Adipocyte (in vitro differentiated cells): ENCODE results near the gene SEPHS1.

Experiments
- DNase-seq: peaks from one replicate; pipeline ENCODE4 v3.0.0-alpha.2; 2015; ENCODE audit warnings: low read depth
- H3K27me3 ChIP-seq: replicated peaks from 2 replicates; pipeline ENCODE4 v1.7.0; 2013; ENCODE audit warnings: mild to moderate bottlenecking, low read length, moderate library complexity; ENCODE audit not compliant: control insufficient read depth, insufficient read depth
- H3K36me3 ChIP-seq: 2 replicates; pipeline ENCODE4 v1.7.0; 2013; ENCODE audit warnings: low read length, mild to moderate bottlenecking, moderate library complexity; ENCODE audit not compliant: control insufficient read depth, insufficient read depth, severe bottlenecking
- H3K4me1 ChIP-seq: 2 replicates; pipeline ENCODE4 v1.7.0; 2013; ENCODE audit warnings: mild to moderate bottlenecking, low read length, moderate library complexity; ENCODE audit not compliant: control insufficient read depth, insufficient read depth
- H3K4me3 ChIP-seq: 2 replicates; pipeline ENCODE4 v1.7.0; 2013; ENCODE audit warnings: mild to moderate bottlenecking, low read length, moderate library complexity
- H3K9ac ChIP-seq: 2 replicates; pipeline ENCODE4 v1.7.0; 2013; ENCODE audit warnings: mild to moderate bottlenecking, low read length, moderate library complexity
- H3K9me3 ChIP-seq: 2 replicates; pipeline ENCODE4 v1.7.0; 2013; ENCODE audit warnings: mild to moderate bottlenecking, low read length, moderate library complexity; ENCODE audit not compliant: control insufficient read depth

SEPHS1 gene

DNA sequence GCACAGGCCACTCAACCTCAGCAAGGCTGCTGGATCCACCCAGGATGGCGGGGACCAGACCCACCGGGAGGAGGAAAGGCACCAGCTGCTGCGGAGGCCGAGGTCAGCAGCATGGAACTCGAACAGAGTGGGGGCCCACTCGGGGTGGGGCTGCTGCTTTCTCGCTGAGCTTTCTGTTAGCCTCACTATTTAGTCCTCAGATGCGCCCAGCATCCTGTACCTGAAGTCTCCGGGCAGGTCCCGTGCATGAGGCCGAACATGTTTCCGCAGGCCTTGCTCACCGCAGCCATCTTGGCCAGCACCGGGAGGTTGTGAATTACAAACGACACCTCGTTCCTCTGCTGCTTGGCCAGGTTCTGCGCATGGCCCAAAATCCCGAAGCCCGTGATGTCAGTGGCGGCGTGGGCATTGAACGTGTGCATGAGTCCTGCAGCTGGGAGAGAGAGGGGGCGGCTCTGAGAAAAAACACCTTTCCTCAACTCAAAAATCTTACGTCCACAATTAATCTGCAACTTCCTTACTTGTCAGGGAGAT is 25.4 kb downstream of the SEPHS1 start:
- no peaks in the 10 kb centered on the region for H3K27me3 ChIP-seq
- no peaks in the 10 kb centered on the region for H3K9me3 ChIP-seq
- H3K36me3 ChIP-seq = peaks cover 74% of the 10 kb centered on the region
- H3K4me1 ChIP-seq = no peaks in the 10 kb centered on the region
- H3K4me3 ChIP-seq = no peak overlapping the region
- no peak overlapping the region for H3K9ac ChIP-seq
- DNase-seq = no peak

DNA sequence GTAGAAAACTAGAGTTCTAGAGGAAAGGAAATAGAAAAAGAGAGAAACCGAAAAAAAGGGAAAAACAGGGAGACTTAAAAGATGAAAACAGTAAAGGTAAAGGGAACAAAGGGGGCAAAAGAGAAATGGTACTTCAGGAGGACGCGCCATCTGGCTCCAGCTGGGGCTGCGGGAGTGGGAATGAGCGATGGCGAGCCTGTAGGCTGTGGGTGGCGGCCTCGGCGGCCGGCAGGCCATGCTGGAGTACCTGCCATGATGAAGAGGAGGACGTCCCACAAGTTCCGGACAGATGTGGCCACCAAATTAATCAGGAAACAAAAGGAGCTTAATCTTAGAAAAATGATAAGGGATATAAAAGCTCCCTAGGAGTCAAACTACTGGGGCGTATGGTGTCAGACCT is 26.5 kb downstream of the SEPHS1 start:
- Histone ChIP-seq H3K36me3 (peaks cover 64% of the 10 kb centered on the region), H3K27me3 (no peaks in the 10 kb centered on the region), H3K4me1 (no peaks in the 10 kb centered on the region), H3K9ac (no peak overlapping the region), H3K4me3 (no peak overlapping the region), H3K9me3 (no peaks in the 10 kb centered on the region)
- DNase-seq = no peak

DNA sequence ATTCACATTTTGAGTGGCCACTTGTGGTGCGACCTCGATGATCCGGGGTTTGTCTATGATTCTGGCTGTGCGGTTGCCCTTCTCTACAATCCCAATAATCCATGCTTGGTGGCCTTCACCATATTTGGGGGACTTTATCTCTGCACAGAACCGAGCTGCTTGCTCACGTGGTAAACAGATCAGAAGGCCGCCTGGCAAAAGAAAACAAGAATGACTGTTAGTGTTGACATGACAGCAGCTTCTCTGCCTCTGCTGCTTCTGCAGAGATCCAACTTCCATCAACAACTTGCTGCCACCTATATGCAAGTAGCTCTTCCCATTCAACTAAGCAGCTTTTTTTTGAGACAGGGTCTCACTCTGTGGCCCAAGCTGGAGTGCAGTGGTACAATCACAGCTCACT is 28.9 kb downstream of the SEPHS1 start:
- Histone ChIP-seq H3K27me3 (no peaks in the 10 kb centered on the region), H3K4me3 (no peak overlapping the region), H3K9me3 (no peaks in the 10 kb centered on the region), H3K36me3 (peaks cover 44% of the 10 kb centered on the region), H3K9ac (no peak overlapping the region), H3K4me1 (no peaks in the 10 kb centered on the region)
- DNase-seq = no peak

DNA sequence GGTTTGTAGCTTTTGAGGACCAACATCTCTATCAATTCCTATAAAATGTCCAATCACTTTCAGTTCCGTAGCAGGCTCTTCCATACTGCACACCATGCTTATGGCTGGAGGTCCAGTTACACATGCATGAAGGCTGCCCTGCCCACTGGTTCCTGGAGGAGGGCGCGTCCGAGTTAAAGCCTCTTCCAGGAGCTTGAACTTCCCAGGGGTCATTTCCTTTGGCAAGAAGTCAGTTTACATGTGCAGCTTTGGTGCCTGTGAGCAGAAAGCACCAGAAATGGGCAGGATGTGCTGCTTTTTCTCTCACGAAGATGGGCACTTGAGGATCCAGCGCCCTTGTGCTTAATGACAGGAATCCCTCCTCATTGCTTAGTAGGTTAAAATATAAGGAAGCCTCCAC is 30.6 kb downstream of the SEPHS1 start:
- no peaks in the 10 kb centered on the region for H3K27me3 ChIP-seq
- H3K36me3 ChIP-seq = peaks cover 32% of the 10 kb centered on the region
- no peaks in the 10 kb centered on the region for H3K9me3 ChIP-seq
- DNase-seq = no peak
- H3K4me1 ChIP-seq = no peaks in the 10 kb centered on the region
- no peak overlapping the region for H3K4me3 ChIP-seq
- no peak overlapping the region for H3K9ac ChIP-seq

DNA sequence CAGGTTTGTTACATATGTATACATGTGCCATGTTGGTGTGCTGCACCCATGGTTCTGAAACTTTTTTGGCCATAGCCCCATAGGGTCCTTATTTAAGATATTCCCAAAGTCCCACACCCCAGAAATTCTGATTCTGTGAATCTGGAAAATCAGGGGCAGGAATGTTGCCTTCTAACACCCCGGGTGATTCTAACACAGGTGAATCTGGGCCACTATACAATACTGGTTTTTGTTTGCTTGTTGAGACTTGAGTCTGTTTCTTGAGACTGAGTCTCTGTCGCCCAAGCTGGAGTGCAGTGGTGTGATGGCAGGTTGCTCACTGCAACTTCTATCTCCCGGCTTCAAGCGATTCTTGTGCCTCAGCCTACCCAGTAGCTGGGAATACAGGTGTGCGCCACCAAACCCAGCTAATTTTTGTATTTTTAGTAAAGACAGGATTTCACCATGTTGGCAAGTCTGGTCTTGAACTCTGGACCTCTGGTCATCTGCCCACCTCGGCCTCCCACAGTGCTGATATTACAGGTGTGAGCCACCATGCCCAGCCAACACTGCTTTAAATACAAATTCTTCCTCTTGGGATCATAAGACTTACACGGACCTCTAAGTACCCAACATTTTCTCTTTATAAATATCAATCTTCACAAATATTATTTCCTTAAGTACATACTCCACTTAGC is 31.3 kb downstream of the SEPHS1 start:
- Histone ChIP-seq H3K4me3 (no peak overlapping the region), H3K9me3 (no peaks in the 10 kb centered on the region), H3K4me1 (no peaks in the 10 kb centered on the region), H3K9ac (no peak overlapping the region), H3K27me3 (no peaks in the 10 kb centered on the region), H3K36me3 (peaks cover 25% of the 10 kb centered on the region)
- DNase-seq = no peak

DNA sequence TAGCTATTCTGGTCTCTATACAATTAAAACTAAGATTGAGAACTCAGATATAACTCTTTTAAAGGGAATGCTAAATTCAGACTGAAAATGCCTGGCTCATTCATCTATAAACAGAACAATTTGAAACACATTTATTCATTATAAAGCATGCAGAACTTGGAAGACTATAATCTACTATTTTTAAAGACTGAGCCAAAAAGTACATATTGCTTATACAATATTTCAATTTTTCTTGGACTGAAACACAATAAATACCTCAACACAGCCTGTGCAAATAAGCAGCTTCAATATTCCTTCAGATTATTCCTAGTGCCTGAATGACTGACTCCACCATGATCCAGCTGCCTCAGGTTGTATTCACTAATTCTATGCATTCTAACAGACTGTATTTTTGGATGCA is 32.7 kb downstream of the SEPHS1 start:
- DNase-seq = peak; percentile 18
- Histone ChIP-seq H3K27me3 (no peaks in the 10 kb centered on the region), H3K9ac (no peak overlapping the region), H3K4me3 (no peak overlapping the region), H3K9me3 (no peaks in the 10 kb centered on the region), H3K36me3 (peaks cover 14% of the 10 kb centered on the region), H3K4me1 (peaks cover 7% of the 10 kb centered on the region)

DNA sequence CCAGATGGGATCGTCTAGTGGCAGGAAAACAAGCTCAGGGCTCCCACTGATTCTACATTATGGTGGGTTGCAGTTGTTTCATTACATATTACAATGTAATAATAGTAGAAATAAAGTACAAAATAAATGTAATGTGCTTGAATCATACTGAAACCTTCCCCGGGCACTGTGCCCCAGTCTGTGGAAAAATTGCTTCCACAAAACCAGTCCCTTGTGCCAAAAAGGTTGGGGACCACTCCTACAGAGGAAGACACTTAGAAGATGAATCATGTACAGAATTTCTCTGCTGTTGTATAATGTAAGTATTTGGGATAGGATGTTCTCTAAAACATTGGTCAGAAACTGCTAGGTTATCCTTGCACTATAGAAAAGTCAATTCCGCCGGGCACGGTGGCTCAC is 36.9 kb downstream of the SEPHS1 start:
- no peaks in the 10 kb centered on the region for H3K36me3 ChIP-seq
- H3K9me3 ChIP-seq = no peaks in the 10 kb centered on the region
- peak overlapping the region; percentile 15 for H3K9ac ChIP-seq
- DNase-seq = peak; percentile 51
- no peak overlapping the region for H3K4me3 ChIP-seq
- no peaks in the 10 kb centered on the region for H3K27me3 ChIP-seq
- peaks cover 7% of the 10 kb centered on the region for H3K4me1 ChIP-seq

DNA sequence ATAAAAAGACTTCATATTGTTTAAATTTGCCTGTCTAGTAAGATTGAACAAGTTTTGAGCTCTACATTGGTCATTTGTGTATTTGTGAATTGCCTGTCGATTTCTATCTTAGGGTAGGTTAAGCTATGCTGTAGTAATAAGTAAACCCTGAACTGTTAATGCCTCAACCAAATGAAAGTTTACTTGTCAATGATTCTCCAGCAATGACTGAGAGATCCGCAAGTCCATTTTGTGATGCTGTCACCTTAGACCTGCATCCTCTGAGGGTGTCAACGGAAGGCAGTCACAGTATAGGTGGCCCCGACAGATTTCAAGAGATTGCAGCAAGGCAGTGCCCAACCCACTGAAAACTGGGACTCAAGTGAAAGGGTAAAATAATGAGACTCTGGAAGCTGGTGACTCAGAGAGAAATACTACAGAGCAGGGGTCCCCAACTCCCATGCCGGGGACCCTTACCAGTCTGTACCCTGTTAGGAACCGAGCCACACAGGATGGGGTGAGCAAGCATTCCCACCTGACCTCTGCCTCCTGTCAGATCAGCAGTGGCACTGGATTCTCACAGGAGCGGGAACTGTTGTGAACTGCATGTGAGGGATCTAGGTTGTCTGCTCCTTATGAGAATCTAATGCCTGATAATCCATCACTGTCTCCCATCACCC is 37.4 kb downstream of the SEPHS1 start:
- Histone ChIP-seq H3K9me3 (no peaks in the 10 kb centered on the region), H3K27me3 (no peaks in the 10 kb centered on the region), H3K36me3 (no peaks in the 10 kb centered on the region), H3K4me1 (peaks cover 7% of the 10 kb centered on the region), H3K9ac (no peak overlapping the region), H3K4me3 (no peak overlapping the region)
- no peak for DNase-seq

DNA sequence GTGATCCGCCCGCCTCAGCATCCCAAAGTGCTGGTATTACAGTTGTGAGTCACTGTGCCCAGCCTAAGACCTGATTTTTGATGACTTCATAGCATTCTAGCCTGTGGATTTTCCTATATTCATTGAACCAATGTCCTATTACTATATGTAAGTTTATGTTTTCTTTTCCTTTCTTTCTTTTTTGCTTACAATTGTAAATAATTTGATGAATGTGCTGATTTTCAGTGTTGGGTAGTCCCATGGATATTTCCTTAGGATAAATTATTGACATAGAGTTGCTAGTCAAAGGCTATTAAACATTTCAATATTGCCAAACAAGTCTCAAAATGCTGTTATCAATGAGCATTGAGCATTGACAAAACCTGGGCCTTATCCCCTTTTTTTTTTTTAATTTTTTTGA is 38.3 kb downstream of the SEPHS1 start:
- Histone ChIP-seq H3K9me3 (no peaks in the 10 kb centered on the region), H3K27me3 (no peaks in the 10 kb centered on the region), H3K36me3 (no peaks in the 10 kb centered on the region), H3K9ac (no peak overlapping the region), H3K4me1 (peaks cover 7% of the 10 kb centered on the region), H3K4me3 (no peak overlapping the region)
- DNase-seq = no peak

DNA sequence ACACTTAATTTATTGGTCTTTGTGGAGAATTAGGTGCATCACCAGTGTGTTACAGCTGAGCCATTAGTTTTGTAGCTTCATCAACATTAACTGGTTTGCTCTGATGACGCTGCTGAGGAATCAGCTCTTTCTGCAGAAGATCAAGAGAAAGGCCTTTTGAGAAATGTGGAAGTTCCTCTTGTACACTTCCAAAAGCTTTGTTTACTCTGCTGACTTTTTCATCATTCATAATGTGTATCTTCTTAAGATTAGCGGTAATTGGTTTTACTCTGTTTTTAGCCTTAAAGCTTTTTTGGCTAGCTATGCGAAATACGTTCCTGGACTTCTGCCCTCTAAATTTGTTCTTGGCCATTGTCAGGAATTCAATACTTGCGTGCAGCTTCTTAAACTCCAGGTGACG is 40.0 kb downstream of the SEPHS1 start:
- Histone ChIP-seq H3K36me3 (no peaks in the 10 kb centered on the region), H3K4me1 (peaks cover 7% of the 10 kb centered on the region), H3K9ac (no peak overlapping the region), H3K4me3 (no peak overlapping the region), H3K9me3 (no peaks in the 10 kb centered on the region), H3K27me3 (no peaks in the 10 kb centered on the region)
- no peak for DNase-seq

DNA sequence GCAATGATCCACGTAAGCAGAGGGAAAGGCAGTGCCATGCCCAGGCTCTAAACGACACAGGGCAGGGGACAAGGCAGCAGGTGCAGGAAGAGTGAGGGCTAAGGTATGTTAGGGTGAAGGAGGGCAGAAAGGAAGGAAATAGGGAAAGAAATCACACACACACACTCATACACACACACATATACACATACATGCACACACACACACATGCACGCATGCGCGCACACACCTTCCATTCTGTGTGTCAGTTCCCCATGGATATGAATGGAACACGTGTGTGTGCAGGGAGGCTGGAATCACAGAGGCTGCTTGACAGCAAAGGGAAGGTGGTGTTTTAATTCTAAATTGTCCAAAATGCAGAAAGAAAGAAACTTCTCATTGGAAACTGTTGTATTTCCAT is 42.0 kb downstream of the SEPHS1 start:
- Histone ChIP-seq H3K4me3 (no peak overlapping the region), H3K27me3 (no peaks in the 10 kb centered on the region), H3K9ac (no peak overlapping the region), H3K36me3 (no peaks in the 10 kb centered on the region), H3K4me1 (peaks cover 11% of the 10 kb centered on the region), H3K9me3 (no peaks in the 10 kb centered on the region)
- DNase-seq = no peak
